ENCODE results near the gene ACSM4.
"Not testable (repeated sequence)": the region's sequence is repeated elsewhere in the genome, so short reads cannot be mapped to it uniquely, and the experiment has no call there.

The ACSM4 gene

GRCh38 chr12:7297865-7298264 is 6.0 kb upstream of the ACSM4 start:
- Histone ChIP-seq H3K9ac (ENCODE audit: low read length) (no peak overlapping the region), H3K27me3 (ENCODE audit: control insufficient read depth, insufficient read depth, low read length) (no peaks in the 10 kb centered on the region), H3K36me3 (ENCODE audit: control insufficient read depth, insufficient read depth, low read length) (no peaks in the 10 kb centered on the region), H3K4me3 (ENCODE audit: low read length) (no peak overlapping the region), H3K9me3 (ENCODE audit: control insufficient read depth, low read length) (no peaks in the 10 kb centered on the region), H3K4me1 (ENCODE audit: control insufficient read depth, insufficient read depth, low read length) (no peaks in the 10 kb centered on the region)

GRCh38 chr12:7302266-7302986 is 1.4 kb upstream of the ACSM4 start:
- no peaks in the 10 kb centered on the region for H3K36me3 ChIP-seq (ENCODE audit: control insufficient read depth, insufficient read depth, low read length)
- H3K27me3 ChIP-seq (ENCODE audit: control insufficient read depth, insufficient read depth, low read length): no peaks in the 10 kb centered on the region
- H3K9ac ChIP-seq (ENCODE audit: low read length): no peak overlapping the region
- no peak overlapping the region for H3K4me3 ChIP-seq (ENCODE audit: low read length)
- no peaks in the 10 kb centered on the region for H3K9me3 ChIP-seq (ENCODE audit: control insufficient read depth, low read length)
- no peaks in the 10 kb centered on the region for H3K4me1 ChIP-seq (ENCODE audit: control insufficient read depth, insufficient read depth, low read length)

- Histone ChIP-seq H3K4me1 (ENCODE audit: control insufficient read depth, insufficient read depth, low read length) (no peaks in the 10 kb centered on the region), H3K36me3 (ENCODE audit: control insufficient read depth, insufficient read depth, low read length) (no peaks in the 10 kb centered on the region), H3K9me3 (ENCODE audit: control insufficient read depth, low read length) (no peaks in the 10 kb centered on the region), H3K4me3 (ENCODE audit: low read length) (no peak overlapping the region), H3K9ac (ENCODE audit: low read length) (no peak overlapping the region), H3K27me3 (ENCODE audit: control insufficient read depth, insufficient read depth, low read length) (no peaks in the 10 kb centered on the region)
These were observed 642 bp upstream of the ACSM4 start for GRCh38 chr12:7303230-7303629.

- no peak overlapping the region for H3K4me3 ChIP-seq (ENCODE audit: low read length)
- no peaks in the 10 kb centered on the region for H3K4me1 ChIP-seq (ENCODE audit: control insufficient read depth, insufficient read depth, low read length)
- no peak overlapping the region for H3K9ac ChIP-seq (ENCODE audit: low read length)
- no peaks in the 10 kb centered on the region for H3K27me3 ChIP-seq (ENCODE audit: control insufficient read depth, insufficient read depth, low read length)
- no peaks in the 10 kb centered on the region for H3K36me3 ChIP-seq (ENCODE audit: control insufficient read depth, insufficient read depth, low read length)
- H3K9me3 ChIP-seq (ENCODE audit: control insufficient read depth, low read length): no peaks in the 10 kb centered on the region
These were observed 584 bp downstream of the ACSM4 start for GRCh38 chr12:7304456-7304855.

- H3K36me3 ChIP-seq (ENCODE audit: control insufficient read depth, insufficient read depth, low read length): no peaks in the 10 kb centered on the region
- H3K9me3 ChIP-seq (ENCODE audit: control insufficient read depth, low read length): no peaks in the 10 kb centered on the region
- no peaks in the 10 kb centered on the region for H3K4me1 ChIP-seq (ENCODE audit: control insufficient read depth, insufficient read depth, low read length)
- H3K9ac ChIP-seq (ENCODE audit: low read length): no peak overlapping the region
- no peak overlapping the region for H3K4me3 ChIP-seq (ENCODE audit: low read length)
- no peaks in the 10 kb centered on the region for H3K27me3 ChIP-seq (ENCODE audit: control insufficient read depth, insufficient read depth, low read length)
These were observed 6.2 kb downstream of the ACSM4 start for GRCh38 chr12:7310070-7310469.

GRCh38 chr12:7319930-7320329 is 16.1 kb downstream of the ACSM4 start:
- H3K4me1 ChIP-seq (ENCODE audit: control insufficient read depth, insufficient read depth, low read length): no peaks in the 10 kb centered on the region
- H3K27me3 ChIP-seq (ENCODE audit: control insufficient read depth, insufficient read depth, low read length): no peaks in the 10 kb centered on the region
- no peaks in the 10 kb centered on the region for H3K9me3 ChIP-seq (ENCODE audit: control insufficient read depth, low read length)
- no peak overlapping the region for H3K9ac ChIP-seq (ENCODE audit: low read length)
- no peak overlapping the region for H3K4me3 ChIP-seq (ENCODE audit: low read length)
- H3K36me3 ChIP-seq (ENCODE audit: control insufficient read depth, insufficient read depth, low read length): no peaks in the 10 kb centered on the region

GRCh38 chr12:7321624-7322023 is 17.8 kb downstream of the ACSM4 start:
- H3K4me1 ChIP-seq (ENCODE audit: control insufficient read depth, insufficient read depth, low read length): no peaks in the 10 kb centered on the region
- no peaks in the 10 kb centered on the region for H3K27me3 ChIP-seq (ENCODE audit: control insufficient read depth, insufficient read depth, low read length)
- H3K4me3 ChIP-seq (ENCODE audit: low read length): no peak overlapping the region
- H3K9me3 ChIP-seq (ENCODE audit: control insufficient read depth, low read length): no peaks in the 10 kb centered on the region
- H3K36me3 ChIP-seq (ENCODE audit: control insufficient read depth, insufficient read depth, low read length): no peaks in the 10 kb centered on the region
- no peak overlapping the region for H3K9ac ChIP-seq (ENCODE audit: low read length)

GRCh38 chr12:7322599-7322998 is 18.7 kb downstream of the ACSM4 start:
- Histone ChIP-seq H3K4me3 (ENCODE audit: low read length) (no peak overlapping the region), H3K4me1 (ENCODE audit: control insufficient read depth, insufficient read depth, low read length) (no peaks in the 10 kb centered on the region), H3K9ac (ENCODE audit: low read length) (no peak overlapping the region), H3K36me3 (ENCODE audit: control insufficient read depth, insufficient read depth, low read length) (no peaks in the 10 kb centered on the region), H3K27me3 (ENCODE audit: control insufficient read depth, insufficient read depth, low read length) (no peaks in the 10 kb centered on the region), H3K9me3 (ENCODE audit: control insufficient read depth, low read length) (no peaks in the 10 kb centered on the region)

GRCh38 chr12:7324176-7324575 is 20.3 kb downstream of the ACSM4 start:
- Histone ChIP-seq H3K36me3 (ENCODE audit: control insufficient read depth, insufficient read depth, low read length) (no peaks in the 10 kb centered on the region), H3K9me3 (ENCODE audit: control insufficient read depth, low read length) (no peaks in the 10 kb centered on the region)

GRCh38 chr12:7327918-7328317 is 24.0 kb downstream of the ACSM4 start:
- no peak overlapping the region for H3K9ac ChIP-seq (ENCODE audit: low read length)
- H3K9me3 ChIP-seq (ENCODE audit: control insufficient read depth, low read length): no peaks in the 10 kb centered on the region
- H3K4me3 ChIP-seq (ENCODE audit: low read length): no peak overlapping the region
- no peaks in the 10 kb centered on the region for H3K36me3 ChIP-seq (ENCODE audit: control insufficient read depth, insufficient read depth, low read length)
- H3K4me1 ChIP-seq (ENCODE audit: control insufficient read depth, insufficient read depth, low read length): no peaks in the 10 kb centered on the region
- no peaks in the 10 kb centered on the region for H3K27me3 ChIP-seq (ENCODE audit: control insufficient read depth, insufficient read depth, low read length)

More at GRCh38 chr12:7324176-7324575, 20.3 kb downstream of the ACSM4 start:
- H3K4me3 ChIP-seq (ENCODE audit: low read length): no peak overlapping the region
- H3K4me1 ChIP-seq (ENCODE audit: control insufficient read depth, insufficient read depth, low read length): no peaks in the 10 kb centered on the region
- no peaks in the 10 kb centered on the region for H3K27me3 ChIP-seq (ENCODE audit: control insufficient read depth, insufficient read depth, low read length)
- no peak overlapping the region for H3K9ac ChIP-seq (ENCODE audit: low read length)

GRCh38 chr12:7337790-7338189 is 33.9 kb downstream of the ACSM4 start:
- not testable (repeated sequence) for H3K4me1 ChIP-seq (ENCODE audit: control insufficient read depth, insufficient read depth, low read length); H3K4me3 ChIP-seq (ENCODE audit: low read length); H3K36me3 ChIP-seq (ENCODE audit: control insufficient read depth, insufficient read depth, low read length); H3K9ac ChIP-seq (ENCODE audit: low read length); H3K27me3 ChIP-seq (ENCODE audit: control insufficient read depth, insufficient read depth, low read length); H3K9me3 ChIP-seq (ENCODE audit: control insufficient read depth, low read length)

GRCh38 chr12:7339675-7340074 is 35.8 kb downstream of the ACSM4 start:
- H3K4me1 ChIP-seq (ENCODE audit: control insufficient read depth, insufficient read depth, low read length): no peaks in the 10 kb centered on the region
- H3K9me3 ChIP-seq (ENCODE audit: control insufficient read depth, low read length): no peaks in the 10 kb centered on the region

More at GRCh38 chr12:7339675-7340074, 35.8 kb downstream of the ACSM4 start:
- Histone ChIP-seq H3K9ac (ENCODE audit: low read length) (no peak overlapping the region), H3K36me3 (ENCODE audit: control insufficient read depth, insufficient read depth, low read length) (no peaks in the 10 kb centered on the region), H3K27me3 (ENCODE audit: control insufficient read depth, insufficient read depth, low read length) (no peaks in the 10 kb centered on the region), H3K4me3 (ENCODE audit: low read length) (no peak overlapping the region)
